AG10803 (cell line): ENCODE results near the gene CTCF.

Experiments
- DNase-seq: peaks from one replicate; pipeline ENCODE4 v3.0.0; 2010; ENCODE audit warnings: low read depth
- H3K4me3 ChIP-seq: 2 replicates; pipeline ENCODE4 v1.5.1; 2011; ENCODE audit warnings: mild to moderate bottlenecking, low read length, control low read depth
- CTCF ChIP-seq: conservative IDR thresholded peaks from 2 replicates; pipeline ENCODE4 v1.5.1; 2011; ENCODE audit warnings: mild to moderate bottlenecking, low read length, control low read depth, inconsistent platforms

The CTCF gene

GRCh38 chr16:67541391-67542263 lies 20.7 kb upstream of the CTCF start:
- DNase-seq = no peak
- H3K4me3 ChIP-seq = no peak overlapping the region
- TF ChIP-seq CTCF = no peak

GRCh38 chr16:67542464-67542863 lies 19.9 kb upstream of the CTCF start:
- DNase-seq = peak; percentile 81
- TF ChIP-seq CTCF = no peak

GRCh38 chr16:67543036-67543435 lies 19.3 kb upstream of the CTCF start:
- no peak for TF ChIP-seq CTCF
- no peak for DNase-seq
- no peak overlapping the region for H3K4me3 ChIP-seq

More at GRCh38 chr16:67542464-67542863, 19.9 kb upstream of the CTCF start:
- H3K4me3 ChIP-seq = no peak overlapping the region

- TF ChIP-seq CTCF = no peak
- no peak for DNase-seq
- no peak overlapping the region for H3K4me3 ChIP-seq
These were observed 18.7 kb upstream of the CTCF start for GRCh38 chr16:67543582-67543981.

GRCh38 chr16:67544329-67544841 lies 17.9 kb upstream of the CTCF start:
- H3K4me3 ChIP-seq = no peak overlapping the region
- TF ChIP-seq CTCF = no peak
- DNase-seq = no peak

GRCh38 chr16:67544844-67545664 lies 17.3 kb upstream of the CTCF start:
- TF ChIP-seq CTCF = no peak
- no peak overlapping the region for H3K4me3 ChIP-seq
- no peak for DNase-seq
